HepG2 (cell line): ENCODE measurements around the gene CASKIN2. TPM values are rescaled to one million over a fixed set of nuclear protein-coding genes. Genes with fewer than 3 reads are reported as not detected.

Source experiments
- ATAD3A ChIP-seq: sonication (generic); formaldehyde crosslinking; IDR thresholded peaks from 2 replicates; pipeline ENCODE4 v1.4.0; 2020; ENCODE audit warnings: missing genetic modification reagents
- BATF2 ChIP-seq: sonication (generic); formaldehyde crosslinking; IDR thresholded peaks from 2 replicates; pipeline ENCODE4 v1.8.0; 2022; ENCODE audit warnings: mild to moderate bottlenecking, missing genetic modification reagents, moderate library complexity
- CBFB ChIP-seq: sonication (generic); formaldehyde crosslinking; IDR thresholded peaks from 2 replicates; pipeline ENCODE4 v1.4.0; 2020; ENCODE audit warnings: missing genetic modification reagents
- ELF1 ChIP-seq: sonication (generic); formaldehyde crosslinking; IDR thresholded peaks from 2 replicates; pipeline ENCODE4 v1.4.0; 2020; ENCODE audit warnings: missing genetic modification reagents
- GATAD2A ChIP-seq: IDR thresholded peaks from 2 replicates; pipeline ENCODE4 v1.6.1; 2016
- HIC2 ChIP-seq: sonication (generic); formaldehyde crosslinking; IDR thresholded peaks from 2 replicates; pipeline ENCODE4 v1.9.0; 2022; ENCODE audit warnings: low read depth, missing genetic modification reagents
- HNF1B ChIP-seq: sonication (generic); formaldehyde crosslinking; IDR thresholded peaks from 2 replicates; pipeline ENCODE4 v1.5.1; 2020; ENCODE audit warnings: mild to moderate bottlenecking, moderate library complexity, missing genetic modification reagents
- IKZF4 ChIP-seq: sonication (generic); formaldehyde crosslinking; IDR thresholded peaks from 2 replicates; pipeline ENCODE4 v1.5.1; 2020; ENCODE audit warnings: borderline replicate concordance, mild to moderate bottlenecking, low read depth, missing genetic modification reagents; ENCODE audit errors: not compliant biosample characterization
- KLF9 ChIP-seq: IDR thresholded peaks from 2 replicates; pipeline ENCODE4 v1.6.1; 2016; ENCODE audit warnings: low read depth
- NFYB ChIP-seq: sonication (generic); formaldehyde crosslinking; IDR thresholded peaks from 2 replicates; pipeline ENCODE4 v1.4.0; 2020; ENCODE audit warnings: missing genetic modification reagents
- YEATS2 ChIP-seq: sonication (generic); formaldehyde crosslinking; IDR thresholded peaks from 2 replicates; pipeline ENCODE4 v1.4.0; 2020; ENCODE audit warnings: missing genetic modification reagents, borderline replicate concordance
- ZBTB34 ChIP-seq: sonication (generic); formaldehyde crosslinking; IDR thresholded peaks from 2 replicates; pipeline ENCODE4 v1.8.0; 2022; ENCODE audit warnings: mild to moderate bottlenecking, missing genetic modification reagents
- ZBTB7B ChIP-seq: sonication (generic); formaldehyde crosslinking; IDR thresholded peaks from 2 replicates; pipeline ENCODE4 v1.4.0; 2020; ENCODE audit warnings: missing genetic modification reagents
- ZHX2 ChIP-seq, 2 experiments: sonication (generic) in 1 of 2; formaldehyde crosslinking in 1 of 2; IDR thresholded peaks; 2 replicates each; pipeline versions ENCODE4 v1.6.1 to v1.9.0; 2014 to 2022; ENCODE audit warnings: antibody characterized with exemption in 1 of 2, borderline replicate concordance in 1 of 2, inconsistent platforms in 1 of 2, low read depth in 1 of 2, missing genetic modification reagents in 1 of 2
- ZNF513 ChIP-seq: sonication (generic); formaldehyde crosslinking; conservative IDR thresholded peaks from 2 replicates; pipeline ENCODE4 v1.5.0; 2020; ENCODE audit warnings: missing genetic modification reagents
- polyA plus RNA-seq, 8 experiments: library from polyadenylated mRNA; depleted of rRNA in 3 of 8; stranded (reverse) in 7 of 8; unstranded in 1 of 8; fragments of >200 nt; fragmentation: Illumina TruSeq in 4 of 8; extraction: Trizol in 4 of 8; gene quantifications; 2 replicates each; pipeline versions ENCODE4 v1.2.1 to v1.2.3, GENCODE V29; 2011 to 2016; ENCODE audit warnings: low read depth in 4 of 8, missing spikeins in 1 of 8, mixed read lengths in 1 of 8; ENCODE audit not compliant: insufficient read depth in 1 of 8
- total RNA-seq, 5 experiments: library from RNA; depleted of rRNA; stranded (reverse); fragments of >200 nt; fragmentation: Illumina TruSeq; extraction: Trizol; gene quantifications; 2 replicates each; pipeline ENCODE4 v1.2.3, GENCODE V29; 2016; ENCODE audit warnings: low read depth in 1 of 5

CASKIN2 gene
- total and polyA plus RNA-seq, 2 of the 13 experiments (the other 11 are each of a cell fraction or from before 2014, with no cell fraction given) = 5.2 to 7.8 TPM

GRCh38 chr17:75516619-75517296 lies 1.4 kb upstream of the CASKIN2 start (continued):
- TF ChIP-seq ZHX2 (IDR thresholded peaks at IDR 0.05; ENCODE audit: low read depth) (no peak), ZHX2 (CRISPR knock-in tag; IDR thresholded peaks at IDR 0.05; ENCODE audit: borderline replicate concordance) (peak; percentile 53; the same call in 1 of the 2 replicates), ATAD3A (CRISPR knock-in tag) (no peak), IKZF4 (no peak), ZBTB7B (CRISPR knock-in tag) (0 out of 2 replicates have a peak, but pooled peaks have one; percentile 43), ZBTB34 (CRISPR knock-in tag) (peak; percentile 58; the same call in 1 of the 2 replicates), BATF2 (CRISPR knock-in tag) (no peak), ELF1 (CRISPR knock-in tag) (peak; percentile 68), KLF9 (CRISPR knock-in tag) (0 out of 2 replicates have a peak, but pooled peaks have one; percentile 32), HNF1B (CRISPR knock-in tag) (no peak), ZNF513 (CRISPR knock-in tag) (no peak), NFYB (CRISPR knock-in tag) (no peak), HIC2 (CRISPR knock-in tag) (no peak), CBFB (CRISPR knock-in tag) (0 out of 2 replicates have a peak, but pooled peaks have one; percentile 34), GATAD2A (CRISPR knock-in tag) (no peak), YEATS2 (CRISPR knock-in tag) (peak; percentile 48; the same call in 1 of the 2 replicates)
